NB4 (cell line): Measurements from ENCODE around the gene DLG2.

ENCODE experiments used
- DNase-seq: peaks from one replicate; pipeline ENCODE4 v3.0.0; 2010; ENCODE audit warnings: low read depth
- H3K4me3 ChIP-seq: one replicate; pipeline ENCODE4 v1.5.1; 2011; ENCODE audit warnings: mild to moderate bottlenecking, low read depth, low read length, moderate library complexity
- MYC ChIP-seq: IDR thresholded peaks from 2 replicates; pipeline ENCODE4 v1.6.1; 2011; ENCODE audit warnings: low read depth, low read length
- POLR2A ChIP-seq: IDR thresholded peaks from 2 replicates; pipeline ENCODE4 v1.6.1; 2011; ENCODE audit warnings: mild to moderate bottlenecking; ENCODE audit not compliant: insufficient read length; ENCODE audit errors: extremely low read depth
- TF ChIP-seq, protein P1 (sequence below): IDR thresholded peaks from one replicate; pipeline ENCODE4 v1.5.1; 2012; ENCODE audit warnings: low read depth, low read length
- TF ChIP-seq, protein P2 (sequence below): IDR thresholded peaks from 2 replicates; pipeline ENCODE4 v1.6.1; 2011; ENCODE audit warnings: low read depth, low read length

DLG2 gene

DNA sequence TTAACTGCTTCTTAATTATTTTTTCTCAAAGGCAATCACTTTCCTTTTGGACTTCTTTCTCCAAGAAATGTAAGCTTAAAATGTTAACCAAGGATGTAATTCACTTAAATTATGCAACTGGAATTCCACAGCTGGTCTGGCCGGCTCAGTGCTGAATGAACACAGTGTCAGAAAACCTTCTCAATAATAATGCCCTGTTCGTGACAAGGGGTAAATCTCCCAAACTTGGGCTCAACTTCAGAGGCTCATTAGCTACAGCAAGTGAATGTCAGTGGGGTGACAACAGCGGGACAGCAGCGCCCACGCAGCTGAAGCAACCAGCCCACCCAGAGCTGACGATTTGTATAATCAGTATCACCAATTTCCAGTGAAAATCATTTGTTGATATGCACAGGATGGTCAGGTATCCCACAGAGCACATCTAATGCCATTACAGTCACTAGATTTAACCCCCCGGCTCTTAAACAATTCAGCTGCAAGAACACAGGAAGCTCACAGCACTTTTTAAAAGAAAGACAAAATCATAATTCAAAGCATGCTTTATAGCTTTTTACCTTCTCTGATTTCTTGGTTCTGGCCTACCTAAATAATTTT lies 704.8 kb downstream of the DLG2 start:
- no peak for DNase-seq
- H3K4me3 ChIP-seq, result no peak overlapping the region
- TF ChIP-seq, protein P1, sequence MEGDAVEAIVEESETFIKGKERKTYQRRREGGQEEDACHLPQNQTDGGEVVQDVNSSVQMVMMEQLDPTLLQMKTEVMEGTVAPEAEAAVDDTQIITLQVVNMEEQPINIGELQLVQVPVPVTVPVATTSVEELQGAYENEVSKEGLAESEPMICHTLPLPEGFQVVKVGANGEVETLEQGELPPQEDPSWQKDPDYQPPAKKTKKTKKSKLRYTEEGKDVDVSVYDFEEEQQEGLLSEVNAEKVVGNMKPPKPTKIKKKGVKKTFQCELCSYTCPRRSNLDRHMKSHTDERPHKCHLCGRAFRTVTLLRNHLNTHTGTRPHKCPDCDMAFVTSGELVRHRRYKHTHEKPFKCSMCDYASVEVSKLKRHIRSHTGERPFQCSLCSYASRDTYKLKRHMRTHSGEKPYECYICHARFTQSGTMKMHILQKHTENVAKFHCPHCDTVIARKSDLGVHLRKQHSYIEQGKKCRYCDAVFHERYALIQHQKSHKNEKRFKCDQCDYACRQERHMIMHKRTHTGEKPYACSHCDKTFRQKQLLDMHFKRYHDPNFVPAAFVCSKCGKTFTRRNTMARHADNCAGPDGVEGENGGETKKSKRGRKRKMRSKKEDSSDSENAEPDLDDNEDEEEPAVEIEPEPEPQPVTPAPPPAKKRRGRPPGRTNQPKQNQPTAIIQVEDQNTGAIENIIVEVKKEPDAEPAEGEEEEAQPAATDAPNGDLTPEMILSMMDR, result no peak
- TF ChIP-seq POLR2A (no peak), MYC (no peak)
- TF ChIP-seq, protein P2, sequence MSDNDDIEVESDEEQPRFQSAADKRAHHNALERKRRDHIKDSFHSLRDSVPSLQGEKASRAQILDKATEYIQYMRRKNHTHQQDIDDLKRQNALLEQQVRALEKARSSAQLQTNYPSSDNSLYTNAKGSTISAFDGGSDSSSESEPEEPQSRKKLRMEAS, result no peak

DNA sequence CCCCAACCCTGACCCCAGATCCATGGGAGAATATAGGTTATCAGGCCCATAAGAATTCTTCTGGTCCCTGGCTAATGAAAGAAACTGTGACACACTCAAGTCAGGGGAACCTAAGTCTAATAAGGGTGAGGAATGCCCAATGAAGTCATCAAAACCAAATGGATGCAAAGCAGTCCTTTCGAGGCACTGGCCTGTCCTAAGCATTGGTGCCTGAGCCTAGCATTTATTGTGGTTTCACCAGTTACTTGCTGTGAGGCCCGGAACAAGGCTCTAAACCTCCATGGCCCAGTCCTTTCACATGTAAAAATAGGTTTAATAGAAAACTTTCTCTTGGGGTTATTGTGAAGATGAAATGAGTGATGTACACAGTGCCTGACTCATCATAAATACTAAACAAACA lies 712.6 kb downstream of the DLG2 start:
- no peak overlapping the region for H3K4me3 ChIP-seq
- TF ChIP-seq, protein P1, result no peak
- DNase-seq, result no peak

DNA sequence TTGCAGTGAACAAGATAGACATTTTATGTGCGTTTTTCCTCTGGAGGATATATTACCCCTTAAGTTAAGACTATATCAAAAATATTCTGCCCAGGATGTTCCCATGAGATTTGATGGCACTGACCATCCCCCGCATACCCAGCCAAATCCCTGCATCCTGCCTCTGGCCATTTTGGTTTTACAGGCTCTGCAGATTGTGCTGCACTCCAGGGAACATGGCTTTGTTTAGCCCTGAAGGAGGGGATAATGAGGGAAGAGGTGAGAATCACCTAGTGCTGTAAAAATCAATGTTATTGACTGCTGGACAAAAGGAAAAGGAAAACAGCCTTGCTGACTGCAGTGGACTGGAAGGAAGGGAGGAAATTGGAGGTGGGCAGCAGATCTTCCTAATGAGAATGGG lies 717.4 kb downstream of the DLG2 start:
- H3K4me3 ChIP-seq, result no peak overlapping the region
- no peak for DNase-seq
- TF ChIP-seq, protein P2, result no peak
- TF ChIP-seq, protein P1, result no peak
- TF ChIP-seq MYC, result no peak
- no peak for TF ChIP-seq POLR2A

DNA sequence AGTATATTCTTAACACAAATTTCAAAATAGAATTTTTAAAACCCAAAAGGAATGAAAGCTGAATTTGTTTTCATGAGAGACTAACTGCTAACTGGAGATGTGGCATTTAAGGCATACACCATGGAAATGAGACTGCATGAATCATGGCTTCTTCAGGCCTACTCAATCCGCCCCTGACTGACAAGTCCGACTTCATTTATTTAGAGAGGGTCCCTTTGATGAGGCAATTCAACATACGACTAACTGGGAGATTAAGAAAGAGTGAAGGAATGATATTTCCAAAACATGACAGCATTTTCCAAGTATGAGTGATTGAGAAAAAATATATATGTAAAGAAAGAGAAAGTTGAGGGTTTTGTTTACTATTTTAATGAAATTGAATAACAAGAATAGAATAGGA lies 720.1 kb downstream of the DLG2 start:
- no peak for DNase-seq
- H3K4me3 ChIP-seq, result no peak overlapping the region
- TF ChIP-seq, protein P1, result no peak
- TF ChIP-seq MYC, result no peak
- TF ChIP-seq, protein P2, result no peak
- no peak for TF ChIP-seq POLR2A

DNA sequence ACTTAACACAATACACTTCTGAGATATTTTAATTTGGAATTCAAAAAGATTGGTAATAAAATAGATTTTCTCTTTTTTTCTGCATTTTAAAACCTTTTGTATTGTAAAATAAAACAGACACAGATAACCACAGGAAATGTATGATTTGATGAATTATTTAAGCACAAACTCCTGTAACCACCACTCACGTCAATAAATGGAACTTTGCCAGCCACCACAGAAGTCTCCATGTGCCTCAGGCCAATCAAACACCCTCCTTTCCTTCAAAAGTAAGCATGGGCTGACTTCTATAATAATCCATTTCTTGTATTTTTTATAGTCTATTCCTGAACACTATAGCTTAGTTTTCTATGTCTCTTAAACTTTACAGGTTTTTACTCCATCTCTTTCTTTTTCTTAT lies 721.7 kb downstream of the DLG2 start:
- no peak overlapping the region for H3K4me3 ChIP-seq
- DNase-seq, result no peak
- TF ChIP-seq, protein P2, result no peak
- TF ChIP-seq MYC, result no peak
- no peak for TF ChIP-seq POLR2A
- TF ChIP-seq, protein P1, result no peak

DNA sequence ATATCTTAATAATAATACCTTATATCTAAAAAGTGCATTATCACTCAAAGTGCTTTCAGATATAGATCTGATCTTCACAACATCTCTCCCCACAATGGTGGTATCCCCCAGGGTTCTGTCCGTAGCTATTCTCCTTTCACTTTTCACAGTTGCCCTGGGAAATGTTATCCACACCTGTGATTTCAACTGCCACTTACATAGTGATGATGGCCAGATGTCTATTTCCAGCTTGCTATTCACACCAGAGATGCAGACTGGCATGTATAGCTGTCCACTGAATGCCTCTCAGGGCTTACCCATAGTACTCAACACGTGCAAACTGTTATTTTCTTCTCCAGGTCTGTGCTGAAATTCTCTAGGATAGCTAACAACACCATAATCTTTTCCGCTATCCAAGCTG lies 724.7 kb downstream of the DLG2 start:
- TF ChIP-seq, protein P2, result no peak
- no peak for TF ChIP-seq POLR2A
- TF ChIP-seq, protein P1, result no peak
- TF ChIP-seq MYC, result no peak
- H3K4me3 ChIP-seq, result no peak overlapping the region
- DNase-seq, result no peak
